Activated naive CD8-positive, alpha-beta T cell treated with anti-CD3 and anti-CD28 coated beads, Interleukin-2, amount 10 ng/mL, durations not matched to agents 7 days and 5 days (primary cell): ENCODE data around the gene MT1X. TPM values are rescaled to one million over a fixed set of nuclear protein-coding genes. Genes with fewer than 3 reads are reported as not detected.

Experiments
- ATAC-seq: fragments of 150-1000 bp; cut with Tn5 transposase; one replicate; pipeline ENCODE4 v1.10.0; 2021; ENCODE audit warnings: low read depth, moderate library complexity
- POLR2A ChIA-PET: fragments of 350-600 bp; sonication (Branson Sonifier 250); formaldehyde crosslinking; loops from one replicate; lab custom pipeline; 2021; ENCODE audit warnings: antibody characterized with exemption; lab: Charles Lee
- DNase-seq: peaks from one replicate; pipeline ENCODE4 v3.0.0; 2021
- H3K27ac Mint-ChIP-seq: one replicate; pipeline ENCODE4 v1.8.0; 2022; ENCODE audit warnings: mild to moderate bottlenecking, mixed read lengths
- H3K27me3 Mint-ChIP-seq: one replicate; pipeline ENCODE4 v1.8.0; 2022; ENCODE audit warnings: mild to moderate bottlenecking, moderate library complexity, mixed read lengths
- H3K36me3 Mint-ChIP-seq: one replicate; pipeline ENCODE4 v1.8.0; 2021; ENCODE audit warnings: mild to moderate bottlenecking, mixed read lengths
- H3K4me1 Mint-ChIP-seq: one replicate; pipeline ENCODE4 v1.8.0; 2021; ENCODE audit warnings: mixed read lengths
- H3K4me3 Mint-ChIP-seq: one replicate; pipeline ENCODE4 v1.8.0; 2022; ENCODE audit warnings: mild to moderate bottlenecking, moderate library complexity, mixed read lengths
- H3K9me3 Mint-ChIP-seq: one replicate; pipeline ENCODE4 v1.8.0; 2021; ENCODE audit warnings: mixed read lengths
- total RNA-seq, 2 experiments: library from RNA; stranded (reverse); gene quantifications; one replicate each; pipeline ENCODE4 v1.2.3, GENCODE V29; 2021

MT1X gene
- total RNA-seq, 2 experiments from 2014 or later = 35.0 to 35.4 TPM

GRCh38 chr16:56675685-56676210 lies 6.5 kb upstream of the MT1X start:
- peak overlapping the region; percentile 83 for H3K4me3 Mint-ChIP-seq
- peak; percentile 77 for ATAC-seq
- no peaks in the 10 kb centered on the region for H3K36me3 Mint-ChIP-seq
- peaks cover 33% of the 10 kb centered on the region for H3K27me3 Mint-ChIP-seq
- POLR2A ChIA-PET = interaction anchor here (0.6 to 1.4 kb wide), 6 partner anchors 13 to 320 kb away, joined by 3 to 6 read pairs (median 4); partner anchors contain the start of genes MT1E and MT1F
- H3K4me1 Mint-ChIP-seq = peaks cover 28% of the 10 kb centered on the region
- peak; percentile 74 for DNase-seq
- H3K27ac Mint-ChIP-seq = peak overlapping the region; percentile 75
- no peaks in the 10 kb centered on the region for H3K9me3 Mint-ChIP-seq

GRCh38 chr16:56677474-56677873 lies 4.8 kb upstream of the MT1X start:
- peaks cover 17% of the 10 kb centered on the region for H3K27me3 Mint-ChIP-seq
- H3K9me3 Mint-ChIP-seq = no peaks in the 10 kb centered on the region
- DNase-seq (no peak), ATAC-seq (no peak)
- H3K4me3 Mint-ChIP-seq = no peak overlapping the region
- peaks cover 30% of the 10 kb centered on the region for H3K4me1 Mint-ChIP-seq
- no peaks in the 10 kb centered on the region for H3K36me3 Mint-ChIP-seq
- no peak overlapping the region for H3K27ac Mint-ChIP-seq
- POLR2A ChIA-PET = interaction anchor here (0.7 to 1.1 kb wide), 2 partner anchors 24 to 95 kb away, joined by 3 read pairs; no protein-coding TSS in a partner anchor

- ATAC-seq = no peak
- DNase-seq = no peak
- H3K36me3 Mint-ChIP-seq = peaks cover under 1% of the 10 kb centered on the region
- no peak overlapping the region for H3K4me3 Mint-ChIP-seq
- peaks cover 36% of the 10 kb centered on the region for H3K4me1 Mint-ChIP-seq
- peaks cover 9% of the 10 kb centered on the region for H3K27me3 Mint-ChIP-seq
- no peaks in the 10 kb centered on the region for H3K9me3 Mint-ChIP-seq
- POLR2A ChIA-PET = interaction anchor here (0.6 to 1.9 kb wide), 2 partner anchors 11 to 174 kb away, joined by 6 to 7 read pairs; partner anchors contain the start of genes MT1G and MT1H
- H3K27ac Mint-ChIP-seq = no peak overlapping the region
Measured at GRCh38 chr16:56679078-56679730, 3.1 kb upstream of the MT1X start.

- ATAC-seq (no peak), DNase-seq (no peak)
- peaks cover 5% of the 10 kb centered on the region for H3K27me3 Mint-ChIP-seq
- H3K36me3 Mint-ChIP-seq = peaks cover 3% of the 10 kb centered on the region
- H3K4me1 Mint-ChIP-seq = peaks cover 36% of the 10 kb centered on the region
- no peak overlapping the region for H3K27ac Mint-ChIP-seq
- H3K4me3 Mint-ChIP-seq = no peak overlapping the region
- H3K9me3 Mint-ChIP-seq = no peaks in the 10 kb centered on the region
- POLR2A ChIA-PET = interaction anchor here (0.6 to 1.9 kb wide), 2 partner anchors 11 to 173 kb away, joined by 6 to 7 read pairs; partner anchors contain the start of genes MT1G and MT1H
Measured at GRCh38 chr16:56679818-56680217, 2.5 kb upstream of the MT1X start.

GRCh38 chr16:56682703-56683397 lies 580 bp downstream of the MT1X start:
- peak overlapping the region; percentile 97 for H3K4me3 Mint-ChIP-seq
- DNase-seq = no peak
- peaks cover 25% of the 10 kb centered on the region for H3K4me1 Mint-ChIP-seq
- peaks cover 3% of the 10 kb centered on the region for H3K9me3 Mint-ChIP-seq
- POLR2A ChIA-PET = interaction anchor here (0.8 to 2.8 kb wide), 17 partner anchors 8 to 76 kb away, joined by 3 to 28 read pairs (median 5); partner anchors contain the start of genes MT1E, MT1F, MT1G and MT1H
- peaks cover 6% of the 10 kb centered on the region for H3K36me3 Mint-ChIP-seq
- ATAC-seq = peak; percentile 4
- H3K27me3 Mint-ChIP-seq = no peaks in the 10 kb centered on the region
- peak overlapping the region; percentile 95 for H3K27ac Mint-ChIP-seq

GRCh38 chr16:56683424-56684172 lies 1.3 kb downstream of the MT1X start:
- no peak for DNase-seq
- POLR2A ChIA-PET = interaction anchor here (1.0 to 2.8 kb wide), 9 partner anchors 12 to 77 kb away, joined by 3 to 28 read pairs (median 6); partner anchors contain the start of gene MT1G
- H3K4me3 Mint-ChIP-seq = peak overlapping the region; percentile 97
- peaks cover 3% of the 10 kb centered on the region for H3K9me3 Mint-ChIP-seq
- H3K27me3 Mint-ChIP-seq = no peaks in the 10 kb centered on the region
- H3K27ac Mint-ChIP-seq = peak overlapping the region; percentile 14
- H3K36me3 Mint-ChIP-seq = peaks cover 6% of the 10 kb centered on the region
- H3K4me1 Mint-ChIP-seq = peaks cover 25% of the 10 kb centered on the region
- no peak for ATAC-seq

- Mint-ChIP-seq H3K27me3 (no peaks in the 10 kb centered on the region), H3K36me3 (peaks cover 6% of the 10 kb centered on the region), H3K4me3 (no peak overlapping the region), H3K9me3 (peaks cover 3% of the 10 kb centered on the region), H3K27ac (no peak overlapping the region), H3K4me1 (peaks cover 25% of the 10 kb centered on the region)
- POLR2A ChIA-PET = interaction anchor here (0.6 kb wide), 1 partner anchor 440 kb away, joined by 3 read pairs; no protein-coding TSS in a partner anchor
- ATAC-seq = no peak
- no peak for DNase-seq
Measured at GRCh38 chr16:56684256-56684925, 2.1 kb downstream of the MT1X start.

- Mint-ChIP-seq H3K36me3 (peaks cover 6% of the 10 kb centered on the region), H3K9me3 (peaks cover 3% of the 10 kb centered on the region), H3K27me3 (no peaks in the 10 kb centered on the region), H3K4me1 (peaks cover 22% of the 10 kb centered on the region), H3K27ac (no peak overlapping the region), H3K4me3 (no peak overlapping the region)
- POLR2A ChIA-PET = interaction anchor here (0.6 to 1.2 kb wide), 2 partner anchors 21 to 439 kb away, joined by 3 read pairs; no protein-coding TSS in a partner anchor
- no peak for DNase-seq
- no peak for ATAC-seq
Measured at GRCh38 chr16:56684926-56685590, 2.8 kb downstream of the MT1X start.

GRCh38 chr16:56686758-56687157 lies 4.5 kb downstream of the MT1X start:
- peaks cover 6% of the 10 kb centered on the region for H3K36me3 Mint-ChIP-seq
- POLR2A ChIA-PET = no interaction called here
- no peak overlapping the region for H3K4me3 Mint-ChIP-seq
- ATAC-seq = no peak
- H3K27ac Mint-ChIP-seq = no peak overlapping the region
- H3K27me3 Mint-ChIP-seq = peaks cover 2% of the 10 kb centered on the region
- H3K9me3 Mint-ChIP-seq = peaks cover 4% of the 10 kb centered on the region
- DNase-seq = no peak
- H3K4me1 Mint-ChIP-seq = peaks cover 17% of the 10 kb centered on the region

GRCh38 chr16:56688762-56689161 lies 6.5 kb downstream of the MT1X start:
- Mint-ChIP-seq H3K27ac (no peak overlapping the region), H3K4me3 (no peak overlapping the region), H3K4me1 (peaks cover 6% of the 10 kb centered on the region), H3K9me3 (peaks cover 4% of the 10 kb centered on the region), H3K27me3 (peaks cover 2% of the 10 kb centered on the region), H3K36me3 (peaks cover 6% of the 10 kb centered on the region)
- ATAC-seq (no peak), DNase-seq (peak; percentile 2)
- POLR2A ChIA-PET = no interaction called here

- H3K36me3 Mint-ChIP-seq = peaks cover 6% of the 10 kb centered on the region
- ATAC-seq (no peak), DNase-seq (no peak)
- POLR2A ChIA-PET = no interaction called here
- H3K4me1 Mint-ChIP-seq = peaks cover 3% of the 10 kb centered on the region
- H3K27ac Mint-ChIP-seq = no peak overlapping the region
- peaks cover 2% of the 10 kb centered on the region for H3K27me3 Mint-ChIP-seq
- peaks cover 4% of the 10 kb centered on the region for H3K9me3 Mint-ChIP-seq
- H3K4me3 Mint-ChIP-seq = no peak overlapping the region
Measured at GRCh38 chr16:56689171-56689570, 6.9 kb downstream of the MT1X start.
